HEK293 (cell line): ENCODE data around the gene LLGL2.
"Not testable (repeated sequence)": the region's sequence is repeated elsewhere in the genome, so short reads cannot be mapped to it uniquely, and the experiment has no call there.

Experiments
- CTCF ChIA-PET: fragments of 350-600 bp; formaldehyde crosslinking; extraction: SDS; loops from one replicate; lab custom pipeline; 2021; ENCODE audit warnings: antibody characterized with exemption; lab: Yijun Ruan, JAX
- POLR2A ChIA-PET: fragments of 300-600 bp; formaldehyde crosslinking; extraction: SDS; loops from one replicate; lab custom pipeline; 2020; ENCODE audit warnings: antibody characterized with exemption, inconsistent platforms; lab: Yijun Ruan, JAX
- H3K27ac ChIP-seq: fragments of 200-500 bp; sonication (Bioruptor generic); 2 replicates; pipeline ENCODE4 v1.5.1; 2014; ENCODE audit warnings: low read depth, low read length, control low read depth, inconsistent platforms; ENCODE audit errors: extremely low read depth
- H3K36me3 ChIP-seq, 2 experiments: fragments of 200-500 bp in 1 of 2; sonication (Bioruptor generic) in 1 of 2; 1 replicate in 1 of 2; 2 replicates in 1 of 2; pipeline ENCODE4 v1.5.1; 2014 to 2017; ENCODE audit warnings: inconsistent platforms in 2 of 2, low read length in 2 of 2; ENCODE audit not compliant: control insufficient read depth in 2 of 2, insufficient read depth in 1 of 2
- H3K4me1 ChIP-seq: fragments of 200-500 bp; sonication (Bioruptor generic); 2 replicates; pipeline ENCODE4 v1.5.1; 2014; ENCODE audit warnings: mild to moderate bottlenecking, low read length, inconsistent platforms; ENCODE audit not compliant: control insufficient read depth, insufficient read depth
- H3K4me3 ChIP-seq: 2 replicates; pipeline ENCODE4 v1.5.1; 2011; ENCODE audit warnings: low read depth, mild to moderate bottlenecking, control low read depth, low read length, moderate library complexity
- H3K9me3 ChIP-seq: fragments of 200-500 bp; sonication (Bioruptor generic); 2 replicates; pipeline ENCODE4 v1.5.1; 2014; ENCODE audit warnings: low read depth, low read length, inconsistent platforms; ENCODE audit not compliant: control insufficient read depth, insufficient read depth
- AEBP2 ChIP-seq: fragments of 450-650 bp; formaldehyde crosslinking; IDR thresholded peaks from 2 replicates; pipeline ENCODE4 v1.5.1; 2016; ENCODE audit warnings: missing biosample characterization, missing genetic modification characterization, borderline replicate concordance
- FEZF1 ChIP-seq: fragments of 450-650 bp; formaldehyde crosslinking; IDR thresholded peaks from 2 replicates; pipeline ENCODE4 v1.5.1; 2016; ENCODE audit warnings: missing biosample characterization, missing genetic modification characterization
- HIC1 ChIP-seq: fragments of 450-650 bp; formaldehyde crosslinking; IDR thresholded peaks from 2 replicates; pipeline ENCODE4 v1.5.1; 2016; ENCODE audit warnings: missing biosample characterization, missing genetic modification characterization
- IKZF3 ChIP-seq: fragments of 450-650 bp; IDR thresholded peaks from 2 replicates; pipeline ENCODE4 v1.5.0; 2018; ENCODE audit warnings: missing biosample characterization, mild to moderate bottlenecking, missing genetic modification characterization, moderate library complexity
- KLF9 ChIP-seq: fragments of 450-650 bp; formaldehyde crosslinking; IDR thresholded peaks from 2 replicates; pipeline ENCODE4 v1.5.1; 2016; ENCODE audit warnings: missing biosample characterization, missing genetic modification characterization, low read depth
- PATZ1 ChIP-seq: fragments of 450-650 bp; formaldehyde crosslinking; IDR thresholded peaks from 2 replicates; pipeline ENCODE4 v1.5.1; 2016; ENCODE audit warnings: missing biosample characterization, missing genetic modification characterization
- SP2 ChIP-seq: fragments of 450-650 bp; formaldehyde crosslinking; IDR thresholded peaks from 2 replicates; pipeline ENCODE4 v1.5.1; 2016; ENCODE audit warnings: missing biosample characterization, missing genetic modification characterization
- ZFP3 ChIP-seq: fragments of 450-650 bp; formaldehyde crosslinking; IDR thresholded peaks from 2 replicates; pipeline ENCODE4 v1.5.1; 2016; ENCODE audit warnings: low read depth, missing biosample characterization, missing genetic modification characterization
- ZNF112 ChIP-seq: fragments of 450-650 bp; formaldehyde crosslinking; IDR thresholded peaks from 2 replicates; pipeline ENCODE4 v1.5.0; 2017; ENCODE audit warnings: missing biosample characterization, missing genetic modification characterization
- ZNF140 ChIP-seq: fragments of 450-650 bp; formaldehyde crosslinking; IDR thresholded peaks from 2 replicates; pipeline ENCODE4 v1.5.1; 2016; ENCODE audit warnings: missing biosample characterization, missing genetic modification characterization
- ZNF214 ChIP-seq: fragments of 450-650 bp; formaldehyde crosslinking; IDR thresholded peaks from 2 replicates; pipeline ENCODE4 v1.5.1; 2017; ENCODE audit warnings: missing biosample characterization, mild to moderate bottlenecking, missing genetic modification characterization, borderline replicate concordance
- ZNF391 ChIP-seq: fragments of 450-650 bp; formaldehyde crosslinking; IDR thresholded peaks from 2 replicates; pipeline ENCODE4 v1.5.1; 2016; ENCODE audit warnings: low read depth, missing biosample characterization, missing genetic modification characterization, borderline replicate concordance
- ZNF404 ChIP-seq: fragments of 450-650 bp; formaldehyde crosslinking; IDR thresholded peaks from 2 replicates; pipeline ENCODE4 v1.5.1; 2017; ENCODE audit warnings: missing biosample characterization, missing genetic modification characterization
- ZNF416 ChIP-seq: fragments of 450-650 bp; formaldehyde crosslinking; IDR thresholded peaks from 2 replicates; pipeline ENCODE4 v1.5.1; 2016; ENCODE audit warnings: missing biosample characterization, missing genetic modification characterization
- ZNF510 ChIP-seq: fragments of 450-650 bp; formaldehyde crosslinking; IDR thresholded peaks from 2 replicates; pipeline ENCODE4 v1.5.1; 2018; ENCODE audit warnings: mild to moderate bottlenecking, missing genetic modification characterization, missing biosample characterization; ENCODE audit not compliant: insufficient replicate concordance
- ZNF561 ChIP-seq: fragments of 450-650 bp; IDR thresholded peaks from 2 replicates; pipeline ENCODE4 v1.5.1; 2018; ENCODE audit warnings: missing biosample characterization, missing genetic modification characterization, borderline replicate concordance
- ZNF600 ChIP-seq: fragments of 450-650 bp; formaldehyde crosslinking; IDR thresholded peaks from 2 replicates; pipeline ENCODE4 v1.5.1; 2016; ENCODE audit warnings: missing biosample characterization, missing genetic modification characterization
- ZNF623 ChIP-seq: fragments of 450-650 bp; formaldehyde crosslinking; IDR thresholded peaks from 2 replicates; pipeline ENCODE4 v1.5.1; 2016; ENCODE audit warnings: missing biosample characterization, missing genetic modification characterization
- ZSCAN30 ChIP-seq: fragments of 450-650 bp; IDR thresholded peaks from 2 replicates; pipeline ENCODE4 v1.5.1; 2018; ENCODE audit warnings: missing biosample characterization, mild to moderate bottlenecking, missing genetic modification characterization, moderate library complexity

The LLGL2 gene

GRCh38 chr17:75576661-75577060, 51.2 kb downstream of the LLGL2 start:
- H3K4me3 ChIP-seq = no peak overlapping the region
- ChIA-PET CTCF (interaction anchor here (0.6 to 1.7 kb wide), 3 partner anchors 12 to 95 kb away, joined by 3 to 7 read pairs (median 5); no protein-coding TSS in a partner anchor), POLR2A (no interaction called here)
- TF ChIP-seq ZNF391 (tag by site-specific recombination) (no peak), ZNF112 (tag by site-specific recombination) (no peak), AEBP2 (no peak), ZNF404 (tag by site-specific recombination) (no peak), IKZF3 (tag by site-specific recombination) (no peak), ZNF510 (tag by site-specific recombination) (no peak), FEZF1 (tag by site-specific recombination) (no peak), ZNF561 (no peak), ZNF416 (no peak), ZNF140 (no peak), HIC1 (no peak), ZNF623 (tag by site-specific recombination) (no peak), ZNF214 (tag by site-specific recombination) (no peak), ZSCAN30 (no peak), PATZ1 (no peak), KLF9 (tag by site-specific recombination) (no peak), ZFP3 (tag by site-specific recombination) (no peak)
- no peaks in the 10 kb centered on the region for H3K9me3 ChIP-seq
- H3K27ac ChIP-seq = no peak overlapping the region
- no peaks in the 10 kb centered on the region; the same call in 1 of the 2 replicates for H3K4me1 ChIP-seq
- H3K36me3 ChIP-seq = no peaks in the 10 kb centered on the region

- CTCF ChIA-PET = interaction anchor here (1.0 to 4.1 kb wide), 6 partner anchors 19 to 167 kb away, joined by 3 to 24 read pairs (median 4); partner anchors contain the start of genes SMIM5 and TSEN54
- H3K4me3 ChIP-seq, H3K4me1 ChIP-seq: not testable (repeated sequence)
- POLR2A ChIA-PET = interaction anchor here (0.6 kb wide), 1 partner anchor 368 kb away, joined by 3 read pairs; no protein-coding TSS in a partner anchor
- TF ChIP-seq ZNF600 (peak; percentile 48; the same call in 1 of the 2 replicates), SP2 (tag by site-specific recombination) (peak; percentile 12; the same call in 1 of the 2 replicates)
- TF ChIP-seq, all 188 proteins: peak for 2; not testable (repeated sequence) for 186
- H3K36me3 ChIP-seq, H3K27ac ChIP-seq, H3K9me3 ChIP-seq: not testable (repeated sequence)
Measured at GRCh38 chr17:75581121-75581725, 55.7 kb downstream of the LLGL2 start.

GRCh38 chr17:75583197-75583596, 57.7 kb downstream of the LLGL2 start:
- H3K27ac ChIP-seq, H3K9me3 ChIP-seq, H3K36me3 ChIP-seq, H3K4me1 ChIP-seq, H3K4me3 ChIP-seq: not testable (repeated sequence)
- POLR2A ChIA-PET = interaction anchor here (0.8 to 1.3 kb wide), 4 partner anchors 35 to 272 kb away, joined by 3 to 4 read pairs (median 4); partner anchors contain the start of genes LLGL2 and WBP2
- CTCF ChIA-PET = interaction anchor here (0.8 to 4.1 kb wide), 4 partner anchors 11 to 739 kb away, joined by 3 to 24 read pairs (median 4); no protein-coding TSS in a partner anchor
